Nephron progenitor cell (in vitro differentiated cells): Measurements from ENCODE around the gene CCDC171.

ENCODE experiments used
- DNase-seq: peaks from one replicate; pipeline ENCODE4 v3.0.0; 2021
- H3K27ac Mint-ChIP-seq: 2 replicates; pipeline ENCODE4 v1.8.0; 2021; ENCODE audit warnings: mild to moderate bottlenecking, moderate library complexity, mixed read lengths
- H3K27me3 Mint-ChIP-seq: 2 replicates; pipeline ENCODE4 v1.8.0; 2021; ENCODE audit warnings: mild to moderate bottlenecking, low read depth, mixed read lengths; ENCODE audit not compliant: poor library complexity
- H3K36me3 Mint-ChIP-seq: 2 replicates; pipeline ENCODE4 v1.8.0; 2021; ENCODE audit warnings: low read depth, mixed read lengths
- H3K4me1 Mint-ChIP-seq: 2 replicates; pipeline ENCODE4 v1.8.0; 2021; ENCODE audit warnings: mixed read lengths
- H3K4me3 Mint-ChIP-seq: 2 replicates; pipeline ENCODE4 v1.8.0; 2021; ENCODE audit warnings: mild to moderate bottlenecking, moderate library complexity, mixed read lengths
- H3K9me3 Mint-ChIP-seq: 2 replicates; pipeline ENCODE4 v1.8.0; 2021; ENCODE audit warnings: mild to moderate bottlenecking, moderate library complexity, mixed read lengths
- TF ChIP-seq, protein P1 (sequence below): fragments of 200-600 bp; sonication (generic); IDR thresholded peaks from 2 replicates; pipeline ENCODE4 v1.5.0; 2021; ENCODE audit warnings: antibody characterized with exemption

CCDC171 gene

DNA sequence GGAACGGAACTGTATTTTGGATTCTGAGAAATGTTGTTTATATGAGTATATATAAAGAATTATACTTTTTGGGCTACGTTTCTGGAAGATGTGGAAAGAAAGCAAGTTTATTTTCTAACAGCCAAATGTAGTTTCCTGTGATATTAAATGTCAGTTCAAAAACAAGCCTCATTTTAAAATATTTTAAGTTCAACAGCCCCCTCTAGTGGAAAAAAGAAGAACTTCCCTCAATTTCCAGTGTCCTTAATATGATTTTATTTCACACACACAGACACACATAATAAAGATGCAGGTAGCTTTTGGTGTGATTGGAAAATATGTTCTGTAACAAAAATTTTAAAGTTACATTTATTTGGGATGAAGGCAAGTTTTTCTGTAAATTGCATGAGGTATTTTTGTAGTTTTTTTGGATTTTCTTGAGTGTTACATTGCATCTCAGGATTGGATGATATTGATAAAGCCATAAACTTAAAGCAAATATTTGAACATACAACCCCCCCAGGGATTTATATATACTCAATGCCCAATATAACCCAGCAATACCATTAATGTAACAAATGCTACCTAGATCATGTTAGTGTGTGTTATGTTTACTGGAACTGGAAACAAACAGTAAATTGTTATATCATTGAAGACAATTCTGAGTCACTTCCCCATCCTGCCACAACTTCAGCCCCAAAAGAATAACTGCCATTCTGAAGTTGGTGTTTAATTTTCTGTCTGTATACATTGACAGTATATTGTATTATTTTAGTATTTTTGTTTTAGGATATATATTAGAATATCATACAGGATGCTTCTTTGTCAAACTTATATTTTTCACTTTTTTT, 54.0 kb downstream of the CCDC171 start:
- Mint-ChIP-seq H3K27me3 (no peaks in the 10 kb centered on the region), H3K27ac (no peak overlapping the region), H3K9me3 (no peaks in the 10 kb centered on the region), H3K36me3 (peaks cover 9% of the 10 kb centered on the region), H3K4me3 (no peak overlapping the region), H3K4me1 (no peaks in the 10 kb centered on the region)
- TF ChIP-seq, protein P1, sequence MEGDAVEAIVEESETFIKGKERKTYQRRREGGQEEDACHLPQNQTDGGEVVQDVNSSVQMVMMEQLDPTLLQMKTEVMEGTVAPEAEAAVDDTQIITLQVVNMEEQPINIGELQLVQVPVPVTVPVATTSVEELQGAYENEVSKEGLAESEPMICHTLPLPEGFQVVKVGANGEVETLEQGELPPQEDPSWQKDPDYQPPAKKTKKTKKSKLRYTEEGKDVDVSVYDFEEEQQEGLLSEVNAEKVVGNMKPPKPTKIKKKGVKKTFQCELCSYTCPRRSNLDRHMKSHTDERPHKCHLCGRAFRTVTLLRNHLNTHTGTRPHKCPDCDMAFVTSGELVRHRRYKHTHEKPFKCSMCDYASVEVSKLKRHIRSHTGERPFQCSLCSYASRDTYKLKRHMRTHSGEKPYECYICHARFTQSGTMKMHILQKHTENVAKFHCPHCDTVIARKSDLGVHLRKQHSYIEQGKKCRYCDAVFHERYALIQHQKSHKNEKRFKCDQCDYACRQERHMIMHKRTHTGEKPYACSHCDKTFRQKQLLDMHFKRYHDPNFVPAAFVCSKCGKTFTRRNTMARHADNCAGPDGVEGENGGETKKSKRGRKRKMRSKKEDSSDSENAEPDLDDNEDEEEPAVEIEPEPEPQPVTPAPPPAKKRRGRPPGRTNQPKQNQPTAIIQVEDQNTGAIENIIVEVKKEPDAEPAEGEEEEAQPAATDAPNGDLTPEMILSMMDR, result peak; percentile 80
- no peak for DNase-seq

DNA sequence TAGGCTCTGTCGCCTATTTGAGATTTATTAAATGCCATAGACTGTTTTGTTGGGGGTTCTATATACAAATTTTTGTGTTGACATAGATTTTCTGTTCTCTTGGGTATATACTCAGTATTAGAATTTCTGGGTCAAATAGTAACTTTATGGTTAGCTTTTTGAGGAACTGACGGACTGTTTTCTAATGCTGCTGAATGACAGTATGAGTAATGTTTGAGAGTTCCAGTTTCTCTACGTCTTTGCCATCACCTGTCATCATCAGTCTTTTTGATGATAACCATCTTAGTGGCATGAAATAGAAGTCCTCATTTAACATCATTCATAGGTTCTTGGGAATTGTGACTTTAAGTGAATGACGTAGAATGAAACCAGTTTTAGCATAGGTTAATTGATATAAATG, 60.1 kb downstream of the CCDC171 start:
- Mint-ChIP-seq H3K27me3 (peaks cover 4% of the 10 kb centered on the region), H3K36me3 (peaks cover 28% of the 10 kb centered on the region), H3K4me3 (no peak overlapping the region), H3K27ac (no peak overlapping the region), H3K4me1 (no peaks in the 10 kb centered on the region), H3K9me3 (peaks cover 17% of the 10 kb centered on the region)
- DNase-seq, result no peak
- TF ChIP-seq, protein P1, result no peak

DNA sequence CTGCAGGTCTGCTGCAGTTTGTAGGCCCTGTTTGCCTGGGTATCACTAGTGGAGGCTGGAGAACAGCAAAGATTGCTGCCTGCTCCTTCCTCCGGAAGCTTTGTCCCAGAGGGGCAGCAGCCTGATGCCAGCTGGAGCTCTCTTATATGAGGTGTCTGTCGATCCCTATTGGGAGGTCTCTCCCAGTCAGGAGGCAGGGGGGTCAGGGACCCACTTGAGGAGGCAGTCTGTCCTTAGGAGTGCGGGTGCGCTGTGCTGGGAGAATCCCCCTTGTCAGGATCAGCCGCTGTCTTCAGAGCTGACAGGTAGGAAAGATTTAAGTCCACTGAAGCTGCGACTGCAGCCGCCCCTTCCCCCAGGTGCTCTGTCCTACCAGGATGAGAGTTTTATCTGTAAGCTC, 64.9 kb downstream of the CCDC171 start:
- Mint-ChIP-seq H3K27me3 (peaks cover 4% of the 10 kb centered on the region), H3K36me3 (peaks cover 19% of the 10 kb centered on the region), H3K4me1 (no peaks in the 10 kb centered on the region), H3K4me3 (no peak overlapping the region), H3K9me3 (peaks cover 15% of the 10 kb centered on the region), H3K27ac (no peak overlapping the region)
- DNase-seq, result no peak
- TF ChIP-seq, protein P1, result no peak

DNA sequence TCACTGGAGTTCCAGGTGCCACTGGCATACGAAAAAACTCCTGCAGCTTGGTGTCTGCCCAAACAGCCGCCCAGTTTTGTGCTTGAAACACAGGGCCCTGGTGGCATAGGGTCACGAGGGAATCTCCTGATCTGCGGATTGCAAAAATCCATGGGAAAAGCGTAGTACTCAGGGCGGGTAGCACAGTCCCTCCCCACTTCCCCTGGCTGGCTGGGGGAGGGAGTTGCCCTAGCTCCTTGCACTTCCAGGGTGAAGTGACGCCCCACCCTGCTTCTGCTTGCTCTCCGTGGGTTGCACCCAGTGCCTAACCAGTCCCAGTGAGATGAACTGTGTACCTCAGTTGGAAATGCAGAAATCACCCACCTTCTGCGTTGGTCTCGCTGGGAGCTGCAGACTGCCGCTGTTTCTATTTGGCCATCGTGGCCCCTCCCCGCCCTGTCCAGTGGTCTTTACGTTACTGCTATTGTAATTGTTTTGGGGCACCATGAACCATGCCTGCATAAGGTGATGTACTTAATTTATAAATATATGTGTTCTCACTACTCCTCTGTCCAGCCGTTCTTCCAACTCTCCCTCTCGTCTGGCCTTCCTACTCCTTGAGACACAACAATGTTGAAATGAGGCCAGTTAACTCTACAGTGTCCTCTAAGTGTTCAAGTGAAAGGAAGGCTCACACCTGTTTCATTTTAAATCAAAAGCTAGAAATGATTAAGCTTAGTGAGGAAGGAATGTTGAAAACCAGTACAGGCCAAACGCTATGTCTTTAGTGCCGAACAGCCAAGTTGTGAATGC, 65.9 kb downstream of the CCDC171 start:
- H3K27me3 Mint-ChIP-seq, result peaks cover under 1% of the 10 kb centered on the region
- DNase-seq, result no peak
- peaks cover 22% of the 10 kb centered on the region for H3K36me3 Mint-ChIP-seq
- peaks cover 12% of the 10 kb centered on the region for H3K9me3 Mint-ChIP-seq
- peak overlapping the region; percentile 17 for H3K27ac Mint-ChIP-seq
- no peak overlapping the region for H3K4me3 Mint-ChIP-seq
- H3K4me1 Mint-ChIP-seq, result no peaks in the 10 kb centered on the region
- TF ChIP-seq, protein P1, result no peak

DNA sequence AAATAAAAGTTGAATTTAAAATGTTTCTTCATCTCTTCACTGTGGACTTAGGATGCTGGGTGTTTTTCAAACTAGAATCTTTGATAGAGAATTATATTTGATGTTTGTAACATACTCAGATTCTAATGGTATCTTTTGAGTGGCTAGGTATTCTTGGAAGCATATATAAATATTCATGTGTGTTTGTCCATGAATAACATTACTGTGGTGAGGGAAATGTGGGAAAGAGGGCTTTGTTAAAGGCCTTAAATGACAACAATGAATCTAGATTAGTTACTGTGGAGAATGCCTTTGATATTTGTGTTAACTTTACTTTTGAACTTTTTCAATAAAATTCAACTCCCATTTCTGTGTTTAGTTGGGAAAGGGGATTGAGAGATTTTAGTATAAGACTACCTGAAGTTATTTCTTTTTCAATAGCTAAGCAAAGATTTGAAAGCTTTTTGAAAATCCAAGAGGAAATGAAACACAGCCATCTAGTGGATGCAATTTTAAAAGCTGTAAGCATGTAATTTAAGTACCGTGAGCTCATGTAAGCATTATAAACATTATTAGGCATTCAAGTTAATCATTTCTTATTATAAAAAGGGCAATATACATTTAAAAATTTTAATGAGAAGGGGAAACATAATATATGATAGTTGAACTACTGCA, 69.6 kb downstream of the CCDC171 start:
- Mint-ChIP-seq H3K4me3 (no peak overlapping the region), H3K4me1 (no peaks in the 10 kb centered on the region), H3K9me3 (peaks cover 21% of the 10 kb centered on the region), H3K27me3 (no peaks in the 10 kb centered on the region), H3K27ac (no peak overlapping the region), H3K36me3 (peaks cover 39% of the 10 kb centered on the region)
- DNase-seq, result no peak
- TF ChIP-seq, protein P1, result peak; percentile 18
